Measurements from ENCODE around the gene METAP1.

METAP1 gene

DNA sequence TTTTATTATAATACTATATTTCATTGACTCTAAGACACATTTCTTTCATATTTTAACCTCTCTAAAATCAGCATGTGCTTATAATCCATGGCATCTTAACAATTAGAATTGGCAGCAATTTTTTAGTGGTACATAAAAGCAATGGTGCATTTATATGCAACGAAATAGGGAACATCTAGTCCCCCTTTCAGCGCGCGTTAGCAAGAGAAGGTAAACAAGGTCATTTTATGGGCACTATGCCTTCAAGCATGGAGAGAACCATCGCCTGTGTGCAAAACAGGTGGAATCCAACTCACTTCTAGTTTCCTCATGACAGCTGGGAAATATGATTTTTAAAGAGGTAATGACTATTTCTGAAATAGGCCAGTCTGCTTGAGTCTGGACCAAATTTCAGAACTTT is 86.7 kb downstream of the METAP1 start:
- H2BK5ac ChIP-seq (ENCODE audit: low read depth, low read length, poor library complexity): no peak overlapping the region
- no peak overlapping the region for H3K9ac ChIP-seq (ENCODE audit: low read length)
- no CpG with 5 or more reads among the region's 5 CpGs for WGBS (ENCODE audit: extremely low coverage, insufficient coverage, insufficient read length)
- H2AFZ ChIP-seq (ENCODE audit: insufficient read depth, low read length, poor library complexity): no peak overlapping the region
- H4K12ac ChIP-seq (ENCODE audit: low read depth, low read length): no peak overlapping the region
- peaks cover 16 to 38% of the 10 kb centered on the region in 2 experiments for H3K36me3 ChIP-seq (ENCODE audit: control insufficient read depth in 1 of 2, insufficient read depth in 2 of 2, low read length in 2 of 2)
- no peak overlapping the region for H4K8ac ChIP-seq (ENCODE audit: low read depth, low read length)
- H3K79me2 ChIP-seq (ENCODE audit: control insufficient read depth, insufficient read depth, low read length, poor library complexity): peaks cover 3% of the 10 kb centered on the region
- no peak overlapping the region for H3K4me3 ChIP-seq (ENCODE audit: low read depth, low read length)
- H4K91ac ChIP-seq (ENCODE audit: low read depth, low read length): no peak overlapping the region
- no peaks in the 10 kb centered on the region for H3K9me3 ChIP-seq (ENCODE audit: insufficient read depth, low read depth, low read length)
- H2BK12ac ChIP-seq (ENCODE audit: low read length): no peak overlapping the region
- no peak overlapping the region for H3K18ac ChIP-seq (ENCODE audit: low read length)
- H3K79me1 ChIP-seq (ENCODE audit: low read length): no peaks in the 10 kb centered on the region
- H2AK5ac ChIP-seq (ENCODE audit: low read length): no peak overlapping the region
- no peak for DNase-seq
- no peak overlapping the region for H3K27ac ChIP-seq (ENCODE audit: low read depth, low read length)
- peaks cover 0 to 10% of the 10 kb centered on the region in 2 experiments for H3K4me1 ChIP-seq (ENCODE audit: control insufficient read depth in 1 of 2, insufficient read depth in 2 of 2, low read length in 2 of 2)
- no peak overlapping the region for H2BK120ac ChIP-seq (ENCODE audit: insufficient read depth, low read length, poor library complexity)
- H3K27me3 ChIP-seq (ENCODE audit: insufficient read depth, low read length): no peaks in the 10 kb centered on the region
- no peak overlapping the region for H3K23ac ChIP-seq (ENCODE audit: low read length)
- no peak overlapping the region for H3K14ac ChIP-seq (ENCODE audit: low read length)
- H3K4ac ChIP-seq (ENCODE audit: low read depth, low read length): no peak overlapping the region
- H3K4me2 ChIP-seq (ENCODE audit: low read length): no peak overlapping the region

DNA sequence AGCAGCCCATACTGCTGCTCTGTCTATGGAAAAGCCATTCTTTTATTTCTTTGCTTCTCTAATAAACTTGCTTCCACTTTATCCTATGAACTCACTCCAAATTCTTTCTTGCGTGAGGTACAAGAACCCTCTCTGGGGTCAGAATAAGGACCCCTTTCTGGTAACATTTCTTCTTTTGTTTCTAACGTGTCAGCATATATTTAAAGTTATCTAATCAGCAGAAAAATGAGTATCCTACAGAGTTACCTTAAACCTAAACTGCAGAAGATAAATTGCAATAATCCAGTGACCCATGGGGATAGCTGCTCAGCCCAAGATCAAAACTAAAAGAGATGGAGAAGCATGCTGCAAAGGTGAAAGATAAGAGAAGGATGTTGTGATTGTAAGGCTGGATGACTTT is 89.1 kb downstream of the METAP1 start:
- peaks cover 14 to 30% of the 10 kb centered on the region in 2 experiments for H3K36me3 ChIP-seq (ENCODE audit: control insufficient read depth in 1 of 2, insufficient read depth in 2 of 2, low read length in 2 of 2)
- no CpG with 5 or more reads among the region's 2 CpGs for WGBS (ENCODE audit: extremely low coverage, insufficient coverage, insufficient read length)
- peaks cover 12% of the 10 kb centered on the region for H3K79me1 ChIP-seq (ENCODE audit: low read length)
- no peak overlapping the region for H4K12ac ChIP-seq (ENCODE audit: low read depth, low read length)
- H4K8ac ChIP-seq (ENCODE audit: low read depth, low read length): no peak overlapping the region
- no peak overlapping the region for H3K9ac ChIP-seq (ENCODE audit: low read length)
- no peak overlapping the region for H2AK5ac ChIP-seq (ENCODE audit: low read length)
- peaks cover 0 to 10% of the 10 kb centered on the region in 2 experiments for H3K4me1 ChIP-seq (ENCODE audit: control insufficient read depth in 1 of 2, insufficient read depth in 2 of 2, low read length in 2 of 2)
- no peak overlapping the region for H3K4me3 ChIP-seq (ENCODE audit: low read depth, low read length)
- no peak overlapping the region for H3K18ac ChIP-seq (ENCODE audit: low read length)
- H3K4ac ChIP-seq (ENCODE audit: low read depth, low read length): no peak overlapping the region
- no peak overlapping the region for H3K14ac ChIP-seq (ENCODE audit: low read length)
- H2BK12ac ChIP-seq (ENCODE audit: low read length): no peak overlapping the region
- H3K23ac ChIP-seq (ENCODE audit: low read length): no peak overlapping the region
- no peak for DNase-seq
- H3K27me3 ChIP-seq (ENCODE audit: insufficient read depth, low read length): no peaks in the 10 kb centered on the region
- no peak overlapping the region for H4K91ac ChIP-seq (ENCODE audit: low read depth, low read length)
- no peak overlapping the region for H2BK120ac ChIP-seq (ENCODE audit: insufficient read depth, low read length, poor library complexity)
- no peak overlapping the region for H3K27ac ChIP-seq (ENCODE audit: low read depth, low read length)
- H3K79me2 ChIP-seq (ENCODE audit: control insufficient read depth, insufficient read depth, low read length, poor library complexity): peaks cover 18% of the 10 kb centered on the region
- H3K9me3 ChIP-seq (ENCODE audit: insufficient read depth, low read depth, low read length): no peaks in the 10 kb centered on the region
- H2BK5ac ChIP-seq (ENCODE audit: low read depth, low read length, poor library complexity): no peak overlapping the region
- H2AFZ ChIP-seq (ENCODE audit: insufficient read depth, low read length, poor library complexity): no peak overlapping the region
- H3K4me2 ChIP-seq (ENCODE audit: low read length): no peak overlapping the region

DNA sequence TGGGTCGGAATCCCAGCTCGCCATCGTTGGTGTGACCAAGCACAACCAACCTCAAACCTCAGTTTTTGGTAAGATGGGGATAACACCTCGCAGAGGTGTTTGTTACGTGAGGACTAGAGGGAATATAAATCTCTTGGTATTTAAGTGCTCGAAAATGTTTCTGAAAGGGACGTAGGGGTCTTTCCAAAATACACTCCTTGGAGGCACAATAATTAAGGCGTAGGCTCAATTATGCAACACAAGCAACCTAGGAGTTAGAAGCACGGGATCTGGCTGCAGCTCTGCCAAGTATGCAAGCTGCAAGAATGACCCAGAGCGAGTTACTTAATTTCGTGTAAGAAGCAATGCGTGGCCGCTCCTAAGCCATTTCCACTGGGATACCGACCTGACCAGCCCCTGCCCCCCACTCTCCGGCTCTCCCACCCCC is 92.5 kb downstream of the METAP1 start:
- H3K23ac ChIP-seq (ENCODE audit: low read length): no peak overlapping the region
- no peak overlapping the region for H2BK12ac ChIP-seq (ENCODE audit: low read length)
- H3K9me3 ChIP-seq (ENCODE audit: insufficient read depth, low read depth, low read length): no peaks in the 10 kb centered on the region
- H3K4me2 ChIP-seq (ENCODE audit: low read length): peak overlapping the region; percentile 83
- no peak overlapping the region for H2BK5ac ChIP-seq (ENCODE audit: low read depth, low read length, poor library complexity)
- H3K14ac ChIP-seq (ENCODE audit: low read length): no peak overlapping the region
- no CpG with 5 or more reads among the region's 15 CpGs for WGBS (ENCODE audit: extremely low coverage, insufficient coverage, insufficient read length)
- peak overlapping the region; percentile 1 for H2AFZ ChIP-seq (ENCODE audit: insufficient read depth, low read length, poor library complexity)
- peak; percentile 51 to 71 for DNase-seq
- H4K91ac ChIP-seq (ENCODE audit: low read depth, low read length): peak overlapping the region; percentile 44
- peak overlapping the region; percentile 92 for H3K4me3 ChIP-seq (ENCODE audit: low read depth, low read length)
- no peak overlapping the region for H4K12ac ChIP-seq (ENCODE audit: low read depth, low read length)
- H3K79me1 ChIP-seq (ENCODE audit: low read length): peaks cover 16% of the 10 kb centered on the region
- H3K27me3 ChIP-seq (ENCODE audit: insufficient read depth, low read length): no peaks in the 10 kb centered on the region
- H3K79me2 ChIP-seq (ENCODE audit: control insufficient read depth, insufficient read depth, low read length, poor library complexity): peaks cover 21% of the 10 kb centered on the region
- peaks cover 8 to 10% of the 10 kb centered on the region in 2 experiments for H3K36me3 ChIP-seq (ENCODE audit: control insufficient read depth in 1 of 2, insufficient read depth in 2 of 2, low read length in 2 of 2)
- no peak overlapping the region for H2BK120ac ChIP-seq (ENCODE audit: insufficient read depth, low read length, poor library complexity)
- H4K8ac ChIP-seq (ENCODE audit: low read depth, low read length): peak overlapping the region; percentile 42
- peak overlapping the region; percentile 76 for H3K27ac ChIP-seq (ENCODE audit: low read depth, low read length)
- H3K4ac ChIP-seq (ENCODE audit: low read depth, low read length): peak overlapping the region; percentile 100
- no peak overlapping the region for H2AK5ac ChIP-seq (ENCODE audit: low read length)
- peaks cover 0 to 10% of the 10 kb centered on the region in 2 experiments for H3K4me1 ChIP-seq (ENCODE audit: control insufficient read depth in 1 of 2, insufficient read depth in 2 of 2, low read length in 2 of 2)
- H3K18ac ChIP-seq (ENCODE audit: low read length): no peak overlapping the region
- H3K9ac ChIP-seq (ENCODE audit: low read length): peak overlapping the region; percentile 97

DNA sequence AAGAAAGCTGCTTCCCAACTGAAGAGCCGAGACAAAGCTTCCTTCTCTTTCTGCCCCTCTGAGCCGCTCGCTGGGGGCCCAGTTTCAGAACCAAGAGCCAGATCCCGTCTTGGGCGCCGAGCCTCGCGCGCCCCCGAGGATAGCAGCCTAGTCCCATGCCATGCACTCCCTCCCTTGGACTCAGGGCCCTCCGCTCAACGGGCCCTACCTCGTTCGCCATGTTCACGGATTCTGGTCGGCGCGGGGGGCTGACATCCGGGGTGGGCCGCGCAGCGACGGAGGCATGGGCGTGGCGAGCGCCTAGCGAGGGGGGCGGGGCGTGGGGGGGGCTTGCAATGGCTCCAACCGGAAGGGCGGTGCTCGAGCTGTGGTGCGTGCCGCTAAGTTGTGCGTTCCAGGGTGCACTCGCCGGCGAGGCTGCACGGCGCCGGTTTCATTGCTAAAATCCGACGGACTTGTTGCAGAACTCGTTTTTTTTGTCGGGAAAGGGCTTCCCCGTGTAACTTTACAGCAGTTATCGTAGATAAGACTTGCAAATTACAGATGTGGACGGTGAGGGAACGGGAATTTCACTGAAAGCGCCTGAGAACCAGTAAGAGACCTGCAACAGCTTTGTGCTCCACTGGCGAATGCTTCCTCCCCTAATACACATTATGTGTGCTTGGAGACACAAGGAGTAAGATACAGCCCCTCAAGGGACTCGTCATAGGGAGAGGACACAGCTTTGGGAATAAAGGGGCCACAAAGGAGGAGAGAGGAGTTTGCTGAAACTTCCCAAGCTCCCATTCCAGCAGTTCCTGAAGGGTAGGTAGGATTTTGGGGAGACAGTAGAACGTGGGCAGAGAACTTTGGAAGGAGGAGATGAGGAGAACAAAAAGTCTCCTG is 93.2 kb downstream of the METAP1 start, which contains the start of gene ADH5:
TSS of gene ADH5 (minus strand) at position 308 of the 885 bp plus-strand sequence. CDS start at position 220, 88 bp downstream.
- peak within 1 kb of the TSS; percentile 97 for H3K9ac ChIP-seq (ENCODE audit: low read length)
- WGBS (ENCODE audit: extremely low coverage, insufficient coverage, insufficient read length): no CpG with 5 or more reads among the region's 53 CpGs

More for the DNA sequence above, 93.2 kb downstream of the METAP1 start, which contains the start of gene ADH5:
- H3K79me1 ChIP-seq (ENCODE audit: low read length): peaks cover 16% of the 10 kb centered on the region
- peak within 1 kb of the TSS; percentile 37 for H2AFZ ChIP-seq (ENCODE audit: insufficient read depth, low read length, poor library complexity)
- H3K9me3 ChIP-seq (ENCODE audit: insufficient read depth, low read depth, low read length): no peaks in the 10 kb centered on the region
- H2BK5ac ChIP-seq (ENCODE audit: low read depth, low read length, poor library complexity): peak within 1 kb of the TSS; percentile 91
- H3K27me3 ChIP-seq (ENCODE audit: insufficient read depth, low read length): no peaks in the 10 kb centered on the region
- H4K12ac ChIP-seq (ENCODE audit: low read depth, low read length): peak within 1 kb of the TSS; percentile 95
- H2BK12ac ChIP-seq (ENCODE audit: low read length): peak within 1 kb of the TSS; percentile 60
- peak; percentile 63 to 78 for DNase-seq
- peak within 1 kb of the TSS; percentile 81 for H2AK5ac ChIP-seq (ENCODE audit: low read length)
- H3K4me1 ChIP-seq (ENCODE audit: control insufficient read depth in 1 of 2, insufficient read depth in 2 of 2, low read length in 2 of 2): peaks cover 0 to 10% of the 10 kb centered on the region in 2 experiments
- peak within 1 kb of the TSS; percentile 83 for H3K4me2 ChIP-seq (ENCODE audit: low read length)
- H3K27ac ChIP-seq (ENCODE audit: low read depth, low read length): peak within 1 kb of the TSS; percentile 88
- peaks cover 5 to 8% of the 10 kb centered on the region in 2 experiments for H3K36me3 ChIP-seq (ENCODE audit: control insufficient read depth in 1 of 2, insufficient read depth in 2 of 2, low read length in 2 of 2)
- H2BK120ac ChIP-seq (ENCODE audit: insufficient read depth, low read length, poor library complexity): peak within 1 kb of the TSS; percentile 82
- peak within 1 kb of the TSS; percentile 13 for H3K23ac ChIP-seq (ENCODE audit: low read length)
- H4K8ac ChIP-seq (ENCODE audit: low read depth, low read length): peak within 1 kb of the TSS; percentile 81
- peak within 1 kb of the TSS; percentile 91 for H3K14ac ChIP-seq (ENCODE audit: low read length)
- peaks cover 21% of the 10 kb centered on the region for H3K79me2 ChIP-seq (ENCODE audit: control insufficient read depth, insufficient read depth, low read length, poor library complexity)
- peak within 1 kb of the TSS; percentile 95 for H3K18ac ChIP-seq (ENCODE audit: low read length)
- peak within 1 kb of the TSS; percentile 92 for H3K4me3 ChIP-seq (ENCODE audit: low read depth, low read length)
- peak within 1 kb of the TSS; percentile 92 for H4K91ac ChIP-seq (ENCODE audit: low read depth, low read length)
- peak within 1 kb of the TSS; percentile 100 for H3K4ac ChIP-seq (ENCODE audit: low read depth, low read length)
